ENCODE results near the gene LRP1B.

Gene LRP1B

GRCh38 chr2:140747665-140748064 lies 1383.2 kb downstream of the LRP1B start:
- no peak for TF ChIP-seq CREB5 (CRISPR knock-in tag; IDR thresholded peaks at IDR 0.05; ENCODE audit: low read depth)
- TF ChIP-seq ISL1 (CRISPR knock-in tag; IDR thresholded peaks at IDR 0.05), result no peak
- no peak for TF ChIP-seq SNAI2 (CRISPR knock-in tag; IDR thresholded peaks at IDR 0.05)
- no peak for TF ChIP-seq GLIS3 (CRISPR knock-in tag; IDR thresholded peaks at IDR 0.05)
- no peak for ATAC-seq

GRCh38 chr2:140747090-140747489 lies 1383.7 kb downstream of the LRP1B start:
- TF ChIP-seq ZNF8 (CRISPR knock-in tag; IDR thresholded peaks at IDR 0.05) (no peak), ISL1 (CRISPR knock-in tag; IDR thresholded peaks at IDR 0.05) (no peak), TSHZ2 (CRISPR knock-in tag; IDR thresholded peaks at IDR 0.05) (no peak), PATZ1 (CRISPR knock-in tag; IDR thresholded peaks at IDR 0.05; ENCODE audit: borderline replicate concordance) (no peak), CSRNP3 (CRISPR knock-in tag; IDR thresholded peaks at IDR 0.05) (no peak), TCF4 (CRISPR knock-in tag; IDR thresholded peaks at IDR 0.05; ENCODE audit: borderline replicate concordance) (no peak), RARB (CRISPR knock-in tag; IDR thresholded peaks at IDR 0.05) (no peak), ZNF565 (CRISPR knock-in tag; conservative IDR thresholded peaks at IDR 0.05; ENCODE audit: low read depth) (no peak), ESRRG (CRISPR knock-in tag; IDR thresholded peaks at IDR 0.05) (no peak), ZC3H10 (CRISPR knock-in tag; IDR thresholded peaks at IDR 0.05) (no peak), BACH2 (CRISPR knock-in tag; IDR thresholded peaks at IDR 0.05; ENCODE audit: borderline replicate concordance) (no peak)
- no peak for ATAC-seq

- no peak for ATAC-seq
- TF ChIP-seq PPARA (CRISPR knock-in tag; IDR thresholded peaks at IDR 0.05; ENCODE audit: borderline replicate concordance) (no peak), ZNF8 (CRISPR knock-in tag; IDR thresholded peaks at IDR 0.05) (no peak), ZFP3 (CRISPR knock-in tag; IDR thresholded peaks at IDR 0.05) (no peak), POU6F1 (CRISPR knock-in tag; IDR thresholded peaks at IDR 0.05; ENCODE audit: borderline replicate concordance, low read depth) (no peak), TCF4 (CRISPR knock-in tag; IDR thresholded peaks at IDR 0.05; ENCODE audit: borderline replicate concordance) (no peak), ISL1 (CRISPR knock-in tag; IDR thresholded peaks at IDR 0.05) (no peak), GLIS3 (CRISPR knock-in tag; IDR thresholded peaks at IDR 0.05) (no peak), ZC3H10 (CRISPR knock-in tag; IDR thresholded peaks at IDR 0.05) (no peak)
Measured at GRCh38 chr2:140744379-140744778, 1386.4 kb downstream of the LRP1B start.

- no peak for ATAC-seq
- TF ChIP-seq TCF4 (CRISPR knock-in tag; IDR thresholded peaks at IDR 0.05; ENCODE audit: borderline replicate concordance) (no peak), ZNF70 (CRISPR knock-in tag; IDR thresholded peaks at IDR 0.05) (no peak), ARNTL (CRISPR knock-in tag; IDR thresholded peaks at IDR 0.05; ENCODE audit: borderline replicate concordance, low read depth) (no peak), SNAI2 (CRISPR knock-in tag; IDR thresholded peaks at IDR 0.05) (no peak), TOX (CRISPR knock-in tag; IDR thresholded peaks at IDR 0.05; ENCODE audit: borderline replicate concordance) (no peak), ZNF565 (CRISPR knock-in tag; conservative IDR thresholded peaks at IDR 0.05; ENCODE audit: low read depth) (no peak), PPARA (CRISPR knock-in tag; IDR thresholded peaks at IDR 0.05; ENCODE audit: borderline replicate concordance) (no peak), RARB (CRISPR knock-in tag; IDR thresholded peaks at IDR 0.05) (no peak), ISL1 (CRISPR knock-in tag; IDR thresholded peaks at IDR 0.05) (no peak), ZFP30 (CRISPR knock-in tag; IDR thresholded peaks at IDR 0.05) (no peak)
Measured at GRCh38 chr2:140737006-140737405, 1393.8 kb downstream of the LRP1B start.

Measured in SK-N-SH treated with all-trans-retinoic acid at 6 μM for 48 hours (cell line).